HepG2 (cell line): ENCODE data around the gene WWP2. TPM values are rescaled to one million over a fixed set of nuclear protein-coding genes. Genes with fewer than 3 reads are reported as not detected.

ENCODE experiments used
- ARID3A ChIP-seq: IDR thresholded peaks from 2 replicates; pipeline ENCODE4 v1.6.1; 2012; ENCODE audit warnings: low read depth, low read length, improper control_type of control experiment
- BCLAF1 ChIP-seq: fragments of 450-650 bp; IDR thresholded peaks from 2 replicates; pipeline ENCODE4 v1.6.1; 2017; ENCODE audit warnings: mild to moderate bottlenecking
- BRF2 ChIP-seq: sonication (generic); formaldehyde crosslinking; IDR thresholded peaks from 2 replicates; pipeline ENCODE4 v1.8.1; 2022; ENCODE audit warnings: mild to moderate bottlenecking, missing genetic modification reagents
- IKZF5 ChIP-seq: IDR thresholded peaks from 2 replicates; pipeline ENCODE4 v1.6.1; 2018; ENCODE audit warnings: missing genetic modification reagents, mild to moderate bottlenecking, missing compliant biosample characterization
- NFATC3 ChIP-seq: sonication (generic); formaldehyde crosslinking; IDR thresholded peaks from 2 replicates; pipeline ENCODE4 v1.5.1; 2020; ENCODE audit warnings: mild to moderate bottlenecking, missing genetic modification reagents
- PAWR ChIP-seq: sonication (generic); formaldehyde crosslinking; IDR thresholded peaks from 2 replicates; pipeline ENCODE4 v1.4.0; 2020; ENCODE audit warnings: missing genetic modification reagents, mild to moderate bottlenecking, borderline replicate concordance
- SOX13 ChIP-seq, 3 experiments: fragments of 450-650 bp in 1 of 3; sonication (generic) in 1 of 3; formaldehyde crosslinking in 1 of 3; IDR thresholded peaks in 2 of 3; conservative IDR thresholded peaks in 1 of 3; 2 replicates each; pipeline versions ENCODE4 v1.5.0 to v1.6.1; 2016 to 2020; ENCODE audit warnings: antibody characterized with exemption in 1 of 3, mild to moderate bottlenecking in 1 of 3, missing compliant biosample characterization in 1 of 3, missing genetic modification reagents in 1 of 3, moderate library complexity in 1 of 3
- TRIM24 ChIP-seq: sonication (generic); formaldehyde crosslinking; IDR thresholded peaks from 2 replicates; pipeline ENCODE4 v1.8.0; 2022; ENCODE audit warnings: mild to moderate bottlenecking, missing genetic modification reagents
- ZBTB25 ChIP-seq: IDR thresholded peaks from 2 replicates; pipeline ENCODE4 v1.6.1; 2018; ENCODE audit warnings: missing genetic modification reagents
- ZNF207 ChIP-seq: fragments of 450-650 bp; IDR thresholded peaks from 2 replicates; pipeline ENCODE4 v1.6.1; 2016; ENCODE audit warnings: antibody characterized with exemption, borderline replicate concordance
- polyA plus RNA-seq, 8 experiments: library from polyadenylated mRNA; depleted of rRNA in 3 of 8; stranded (reverse) in 7 of 8; unstranded in 1 of 8; fragments of >200 nt; fragmentation: Illumina TruSeq in 4 of 8; extraction: Trizol in 4 of 8; gene quantifications; 2 replicates each; pipeline versions ENCODE4 v1.2.1 to v1.2.3, GENCODE V29; 2011 to 2016; ENCODE audit warnings: low read depth in 4 of 8, missing spikeins in 1 of 8, mixed read lengths in 1 of 8; ENCODE audit not compliant: insufficient read depth in 1 of 8
- total RNA-seq, 5 experiments: library from RNA; depleted of rRNA; stranded (reverse); fragments of >200 nt; fragmentation: Illumina TruSeq; extraction: Trizol; gene quantifications; 2 replicates each; pipeline ENCODE4 v1.2.3, GENCODE V29; 2016; ENCODE audit warnings: low read depth in 1 of 5

The WWP2 gene
- total and polyA plus RNA-seq, 2 of the 13 experiments (the other 11 are each of a cell fraction or from before 2014, with no cell fraction given): 11.4 to 28.2 TPM

- TF ChIP-seq BCLAF1: no peak
- TF ChIP-seq ARID3A: no peak
- TF ChIP-seq BRF2 (CRISPR knock-in tag): no peak
- no peak for TF ChIP-seq TRIM24 (CRISPR knock-in tag)
- no peak for TF ChIP-seq PAWR (CRISPR knock-in tag)
- TF ChIP-seq IKZF5 (CRISPR knock-in tag): no peak
- no peak for TF ChIP-seq ZBTB25 (CRISPR knock-in tag)
- no peak for TF ChIP-seq SOX13 (IDR thresholded peaks at IDR 0.05)
- TF ChIP-seq SOX13 (CRISPR knock-in tag; conservative IDR thresholded peaks at IDR 0.05 in 1 of 2, IDR thresholded peaks at IDR 0.05 in 1 of 2): no peak
- TF ChIP-seq NFATC3 (CRISPR knock-in tag): no peak
- no peak for TF ChIP-seq ZNF207
These were observed 49.1 kb upstream of the WWP2 start (continued) for GRCh38 chr16:69712914-69713581.
